ENCODE data around the gene TTC3. TPM values are rescaled to one million over a fixed set of nuclear protein-coding genes. Genes with fewer than 3 reads are reported as not detected.

The TTC3 gene
- total and polyA plus RNA-seq, 2 of the 13 experiments (the other 11 are each of a cell fraction or from before 2014, with no cell fraction given): 55.7 to 108 TPM

- TF ChIP-seq, protein P1, sequence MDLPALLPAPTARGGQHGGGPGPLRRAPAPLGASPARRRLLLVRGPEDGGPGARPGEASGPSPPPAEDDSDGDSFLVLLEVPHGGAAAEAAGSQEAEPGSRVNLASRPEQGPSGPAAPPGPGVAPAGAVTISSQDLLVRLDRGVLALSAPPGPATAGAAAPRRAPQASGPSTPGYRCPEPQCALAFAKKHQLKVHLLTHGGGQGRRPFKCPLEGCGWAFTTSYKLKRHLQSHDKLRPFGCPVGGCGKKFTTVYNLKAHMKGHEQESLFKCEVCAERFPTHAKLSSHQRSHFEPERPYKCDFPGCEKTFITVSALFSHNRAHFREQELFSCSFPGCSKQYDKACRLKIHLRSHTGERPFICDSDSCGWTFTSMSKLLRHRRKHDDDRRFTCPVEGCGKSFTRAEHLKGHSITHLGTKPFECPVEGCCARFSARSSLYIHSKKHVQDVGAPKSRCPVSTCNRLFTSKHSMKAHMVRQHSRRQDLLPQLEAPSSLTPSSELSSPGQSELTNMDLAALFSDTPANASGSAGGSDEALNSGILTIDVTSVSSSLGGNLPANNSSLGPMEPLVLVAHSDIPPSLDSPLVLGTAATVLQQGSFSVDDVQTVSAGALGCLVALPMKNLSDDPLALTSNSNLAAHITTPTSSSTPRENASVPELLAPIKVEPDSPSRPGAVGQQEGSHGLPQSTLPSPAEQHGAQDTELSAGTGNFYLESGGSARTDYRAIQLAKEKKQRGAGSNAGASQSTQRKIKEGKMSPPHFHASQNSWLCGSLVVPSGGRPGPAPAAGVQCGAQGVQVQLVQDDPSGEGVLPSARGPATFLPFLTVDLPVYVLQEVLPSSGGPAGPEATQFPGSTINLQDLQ (CRISPR knock-in tag; IDR thresholded peaks at IDR 0.05): no peak
- TF ChIP-seq EHMT2 (IDR thresholded peaks at IDR 0.05; ENCODE audit: borderline replicate concordance, low read depth, low read length): peak; percentile 79; the same call in 1 of the 2 replicates
- TF ChIP-seq POGK (CRISPR knock-in tag; conservative IDR thresholded peaks at IDR 0.05): 0 out of 2 replicates have a peak, but pooled peaks have one; percentile 25
- peak; percentile 84 for TF ChIP-seq NR2F6 (IDR thresholded peaks at IDR 0.05)
- peak; percentile 87 for TF ChIP-seq NR2F6 (CRISPR knock-in tag; IDR thresholded peaks at IDR 0.05)
- TF ChIP-seq, protein P2, sequence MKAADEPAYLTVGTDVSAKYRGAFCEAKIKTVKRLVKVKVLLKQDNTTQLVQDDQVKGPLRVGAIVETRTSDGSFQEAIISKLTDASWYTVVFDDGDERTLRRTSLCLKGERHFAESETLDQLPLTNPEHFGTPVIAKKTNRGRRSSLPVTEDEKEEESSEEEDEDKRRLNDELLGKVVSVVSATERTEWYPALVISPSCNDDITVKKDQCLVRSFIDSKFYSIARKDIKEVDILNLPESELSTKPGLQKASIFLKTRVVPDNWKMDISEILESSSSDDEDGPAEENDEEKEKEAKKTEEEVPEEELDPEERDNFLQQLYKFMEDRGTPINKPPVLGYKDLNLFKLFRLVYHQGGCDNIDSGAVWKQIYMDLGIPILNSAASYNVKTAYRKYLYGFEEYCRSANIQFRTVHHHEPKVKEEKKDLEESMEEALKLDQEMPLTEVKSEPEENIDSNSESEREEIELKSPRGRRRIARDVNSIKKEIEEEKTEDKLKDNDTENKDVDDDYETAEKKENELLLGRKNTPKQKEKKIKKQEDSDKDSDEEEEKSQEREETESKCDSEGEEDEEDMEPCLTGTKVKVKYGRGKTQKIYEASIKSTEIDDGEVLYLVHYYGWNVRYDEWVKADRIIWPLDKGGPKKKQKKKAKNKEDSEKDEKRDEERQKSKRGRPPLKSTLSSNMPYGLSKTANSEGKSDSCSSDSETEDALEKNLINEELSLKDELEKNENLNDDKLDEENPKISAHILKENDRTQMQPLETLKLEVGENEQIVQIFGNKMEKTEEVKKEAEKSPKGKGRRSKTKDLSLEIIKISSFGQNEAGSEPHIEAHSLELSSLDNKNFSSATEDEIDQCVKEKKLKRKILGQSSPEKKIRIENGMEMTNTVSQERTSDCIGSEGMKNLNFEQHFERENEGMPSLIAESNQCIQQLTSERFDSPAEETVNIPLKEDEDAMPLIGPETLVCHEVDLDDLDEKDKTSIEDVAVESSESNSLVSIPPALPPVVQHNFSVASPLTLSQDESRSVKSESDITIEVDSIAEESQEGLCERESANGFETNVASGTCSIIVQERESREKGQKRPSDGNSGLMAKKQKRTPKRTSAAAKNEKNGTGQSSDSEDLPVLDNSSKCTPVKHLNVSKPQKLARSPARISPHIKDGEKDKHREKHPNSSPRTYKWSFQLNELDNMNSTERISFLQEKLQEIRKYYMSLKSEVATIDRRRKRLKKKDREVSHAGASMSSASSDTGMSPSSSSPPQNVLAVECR (CRISPR knock-in tag; IDR thresholded peaks at IDR 0.05; ENCODE audit: borderline replicate concordance): peak; percentile 46; the same call in 1 of the 2 replicates
- no peak for TF ChIP-seq SYNCRIP (IDR thresholded peaks at IDR 0.05; ENCODE audit: insufficient read depth, low read depth, low read length)
- TF ChIP-seq TARDBP (CRISPR knock-in tag; IDR thresholded peaks at IDR 0.05): peak; percentile 73; the same call in 1 of the 2 replicates
- peak; percentile 63 to 74; a peak in 3 of 4 replicates for TF ChIP-seq EP300 (IDR thresholded peaks at IDR 0.05; ENCODE audit: low read depth in 2 of 2, low read length in 2 of 2)
- TF ChIP-seq EP300 (CRISPR knock-in tag; IDR thresholded peaks at IDR 0.05; ENCODE audit: borderline replicate concordance): peak; percentile 16; the same call in 1 of the 2 replicates
- TF ChIP-seq FOXM1 (CRISPR knock-in tag; IDR thresholded peaks at IDR 0.05): no peak
- TF ChIP-seq SALL2 (CRISPR knock-in tag; IDR thresholded peaks at IDR 0.05): no peak
- no peak for TF ChIP-seq YEATS4 (CRISPR knock-in tag; IDR thresholded peaks at IDR 0.05; ENCODE audit: borderline replicate concordance)
Measured at GRCh38 chr21:37082856-37083528, 9.9 kb downstream of the TTC3 start (continued).

Measured in HepG2 (cell line).